ENCODE data around the gene TRIM66.

DNA sequence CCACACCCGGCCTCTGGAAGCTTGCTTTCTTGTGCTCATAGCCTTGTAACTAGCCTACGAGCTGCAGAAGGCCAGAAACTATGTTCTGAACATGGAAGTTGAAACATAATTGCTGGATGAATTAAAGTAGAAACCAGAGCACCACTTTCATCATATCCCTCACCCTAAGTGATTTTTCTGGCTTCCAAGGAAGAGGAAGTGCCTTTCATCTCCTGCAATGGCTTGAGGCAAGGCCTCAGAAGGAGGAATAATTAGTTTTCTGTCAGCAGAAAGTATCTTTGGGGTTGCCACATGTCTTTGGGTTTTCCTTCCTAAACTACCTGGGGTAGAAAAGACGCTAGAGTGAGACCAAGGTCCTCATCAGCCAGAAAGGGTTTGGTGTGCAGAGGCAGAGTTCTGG lies 14.6 kb upstream of the TRIM66 start:
- TF ChIP-seq EP300 (IDR thresholded peaks at IDR 0.05): no peak
- no peak for TF ChIP-seq CTCF (IDR thresholded peaks at IDR 0.05)
